Gastroesophageal sphincter (tissue), 4 donors: ENCODE data around the gene VIL1. TPM values are rescaled to one million over a fixed set of nuclear protein-coding genes. Genes with fewer than 3 reads are reported as not detected.
A peak's percentile ranks its signal among the peaks of the same experiment; 100 is the strongest.

Source experiments
- ATAC-seq: fragments of 150-250 bp; one replicate; pipeline ENCODE4 v1.9.1; 2016; ENCODE audit warnings: mild to moderate bottlenecking, moderate library complexity
- H3K27ac ChIP-seq, 4 donors: fragments of 200-600 bp; sonication (generic) in 3 of 4; 1 replicate in 3 of 4; 2 replicates in 1 of 4; pipeline ENCODE4 v1.5.1; 2016 to 2019
- H3K27me3 ChIP-seq: fragments of 200-600 bp; sonication (generic); one replicate; pipeline ENCODE4 v1.5.1; 2019
- H3K36me3 ChIP-seq, 2 donors: fragments of 200-600 bp; sonication (generic); one replicate each; pipeline ENCODE4 v1.5.1; 2019; ENCODE audit warnings: control low read depth in 1 of 2
- H3K4me1 ChIP-seq, 3 donors: fragments of 200-600 bp; sonication (generic); 1 replicate in 2 of 3; 2 replicates in 1 of 3; pipeline ENCODE4 v1.5.1; 2016 to 2019; ENCODE audit warnings: control low read depth in 2 of 3
- H3K4me3 ChIP-seq, 2 donors: fragments of 200-600 bp; sonication (generic); one replicate each; pipeline ENCODE4 v1.5.1; 2019; ENCODE audit warnings: mild to moderate bottlenecking in 1 of 2, moderate library complexity in 1 of 2
- H3K9me3 ChIP-seq, 3 donors: fragments of 200-600 bp; sonication (generic); one replicate each; pipeline ENCODE4 v1.5.1; 2017 to 2019; ENCODE audit warnings: control low read depth in 2 of 3
- EP300 ChIP-seq: sonication (generic); formaldehyde crosslinking; IDR thresholded peaks from one replicate; pipeline ENCODE4 v1.6.1; 2017; ENCODE audit warnings: antibody characterized with exemption, mild to moderate bottlenecking
- POLR2A ChIP-seq, 2 donors: fragments of 450-650 bp; IDR thresholded peaks; one replicate each; pipeline ENCODE4 v1.6.1; 2017; ENCODE audit warnings: antibody characterized with exemption in 2 of 2, mild to moderate bottlenecking in 2 of 2, moderate library complexity in 1 of 2
- POLR2AphosphoS5 ChIP-seq: sonication (generic); formaldehyde crosslinking; IDR thresholded peaks from one replicate; pipeline ENCODE4 v1.6.1; 2017; ENCODE audit warnings: antibody characterized with exemption
- WGBS, 2 donors: methylation state at CpG; one replicate each; pipeline ENCODE4 v1.1.5; 2018; ENCODE audit warnings: low coverage in 1 of 2; 5-methylcytosine and 5-hydroxymethylcytosine counted together
- total RNA-seq, 4 donors: library from RNA; depleted of rRNA; stranded (reverse); fragments of >200 nt; gene quantifications; one replicate each; pipeline ENCODE4 v1.1.0, GENCODE V29; 2016
- TF ChIP-seq, protein P1 (sequence below), 4 experiments: fragments of 200-600 bp in 2 of 4; fragments of 450-650 bp in 2 of 4; sonication (generic) in 1 of 4; IDR thresholded peaks; one replicate each; pipeline ENCODE4 v1.5.1; 2017 to 2019; ENCODE audit warnings: antibody characterized with exemption in 4 of 4, mild to moderate bottlenecking in 2 of 4, moderate library complexity in 2 of 4

Gene VIL1
- total RNA-seq, 4 donors from 2014 or later: not detected

DNA sequence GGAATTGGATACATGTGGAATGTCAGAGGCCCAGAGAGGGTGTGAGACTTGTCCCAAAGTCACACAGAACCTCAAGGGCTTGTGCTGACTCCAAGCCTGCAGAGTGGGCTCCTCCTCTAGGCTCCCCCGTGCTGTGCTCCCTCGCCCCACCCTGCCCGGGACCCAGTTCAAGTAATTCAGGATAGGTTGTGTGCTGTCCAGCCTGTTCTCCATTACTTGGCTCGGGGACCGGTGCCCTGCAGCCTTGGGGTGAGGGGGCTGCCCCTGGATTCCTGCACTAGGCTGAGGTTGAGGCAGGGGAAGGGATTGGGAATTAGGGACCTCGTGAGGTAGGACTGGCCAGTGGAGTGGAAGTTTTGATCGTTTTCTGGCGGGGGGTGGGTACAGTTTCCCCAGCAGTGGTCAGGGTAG, 16.4 kb upstream of the VIL1 start:
- Histone ChIP-seq H3K36me3 (peaks cover 0 to 45% of the 10 kb centered on the region in 2 donors), H3K4me3 (peak overlapping the region in 1 of 2 donors; percentile 85), H3K9me3 (no peaks in the 10 kb centered on the region), H3K4me1 (peaks cover 5 to 82% (median 45%) of the 10 kb centered on the region in 3 donors), H3K27me3 (no peaks in the 10 kb centered on the region), H3K27ac (peak overlapping the region in 3 of 4 donors; percentile 97 to 100 (median 100))
- TF ChIP-seq POLR2A (IDR thresholded peaks at IDR 0.05): no peak
- no peak for TF ChIP-seq EP300
- WGBS, 2 donors: 33% methylated on average over 5 of the region's 8 CpGs; no CpG with 5 or more reads in 1 of the 2 donors
- no peak for ATAC-seq

- peaks cover 0 to 45% of the 10 kb centered on the region in 2 donors for H3K36me3 ChIP-seq
- H3K27me3 ChIP-seq: no peaks in the 10 kb centered on the region
- no peaks in the 10 kb centered on the region for H3K9me3 ChIP-seq
- peak overlapping the region in 3 of 4 donors; percentile 97 to 100 (median 100) for H3K27ac ChIP-seq
- ATAC-seq: no peak
- H3K4me3 ChIP-seq: peak overlapping the region in 1 of 2 donors; percentile 85
- H3K4me1 ChIP-seq: peaks cover 5 to 82% (median 45%) of the 10 kb centered on the region in 3 donors
- 80% methylated on average over 1 of the region's 26 CpGs; no CpG with 5 or more reads in 1 of the 2 donors for WGBS, 2 donors
- TF ChIP-seq EP300 (no peak), POLR2AphosphoS5 (no peak), POLR2A (IDR thresholded peaks at IDR 0.05) (no peak)
- TF ChIP-seq, protein P1, sequence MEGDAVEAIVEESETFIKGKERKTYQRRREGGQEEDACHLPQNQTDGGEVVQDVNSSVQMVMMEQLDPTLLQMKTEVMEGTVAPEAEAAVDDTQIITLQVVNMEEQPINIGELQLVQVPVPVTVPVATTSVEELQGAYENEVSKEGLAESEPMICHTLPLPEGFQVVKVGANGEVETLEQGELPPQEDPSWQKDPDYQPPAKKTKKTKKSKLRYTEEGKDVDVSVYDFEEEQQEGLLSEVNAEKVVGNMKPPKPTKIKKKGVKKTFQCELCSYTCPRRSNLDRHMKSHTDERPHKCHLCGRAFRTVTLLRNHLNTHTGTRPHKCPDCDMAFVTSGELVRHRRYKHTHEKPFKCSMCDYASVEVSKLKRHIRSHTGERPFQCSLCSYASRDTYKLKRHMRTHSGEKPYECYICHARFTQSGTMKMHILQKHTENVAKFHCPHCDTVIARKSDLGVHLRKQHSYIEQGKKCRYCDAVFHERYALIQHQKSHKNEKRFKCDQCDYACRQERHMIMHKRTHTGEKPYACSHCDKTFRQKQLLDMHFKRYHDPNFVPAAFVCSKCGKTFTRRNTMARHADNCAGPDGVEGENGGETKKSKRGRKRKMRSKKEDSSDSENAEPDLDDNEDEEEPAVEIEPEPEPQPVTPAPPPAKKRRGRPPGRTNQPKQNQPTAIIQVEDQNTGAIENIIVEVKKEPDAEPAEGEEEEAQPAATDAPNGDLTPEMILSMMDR (IDR thresholded peaks at IDR 0.05): no peak
These were observed 16.0 kb upstream of the VIL1 start for GRCh38 chr2:218402911-218403411.

DNA sequence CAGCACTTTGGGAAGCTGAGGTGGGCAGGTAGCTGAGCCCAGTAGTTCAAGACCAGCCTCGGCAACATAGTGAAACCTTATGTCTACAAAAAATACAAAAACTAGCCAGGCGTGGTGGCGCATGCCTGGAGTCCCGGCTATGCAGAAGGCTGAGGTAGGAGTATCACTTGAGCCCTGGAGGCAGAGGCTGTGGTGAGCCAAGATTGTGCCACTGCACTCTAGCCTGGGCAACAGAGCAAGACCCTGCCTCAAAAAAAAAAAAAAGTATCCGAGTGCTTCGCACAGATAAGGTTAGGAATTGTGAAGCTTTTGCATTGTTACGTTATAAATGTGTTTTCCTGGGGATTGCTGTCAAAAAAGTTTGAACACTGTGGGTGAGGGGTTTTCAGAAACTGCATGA, 15.1 kb upstream of the VIL1 start:
- no peak for ATAC-seq
- WGBS, 2 donors: 65 to 67% methylated on average over 6 to 7 of the region's 7 CpGs

GRCh38 chr2:218404351-218405085, 14.4 kb upstream of the VIL1 start:
- H3K36me3 ChIP-seq: peaks cover 0 to 45% of the 10 kb centered on the region in 2 donors

More for the DNA sequence above, 15.1 kb upstream of the VIL1 start:
- no peaks in the 10 kb centered on the region for H3K9me3 ChIP-seq
- H3K36me3 ChIP-seq: peaks cover 0 to 45% of the 10 kb centered on the region in 2 donors
- H3K4me3 ChIP-seq: no peak overlapping the region
- no peaks in the 10 kb centered on the region for H3K27me3 ChIP-seq
- peaks cover 5 to 75% (median 45%) of the 10 kb centered on the region in 3 donors for H3K4me1 ChIP-seq
- H3K27ac ChIP-seq: peak overlapping the region in 3 of 4 donors; percentile 87 to 100 (median 88)
- TF ChIP-seq, protein P1 (IDR thresholded peaks at IDR 0.05): no peak
- no peak for TF ChIP-seq POLR2AphosphoS5
- TF ChIP-seq POLR2A (IDR thresholded peaks at IDR 0.05): no peak
- no peak for TF ChIP-seq EP300

More at GRCh38 chr2:218404351-218405085, 14.4 kb upstream of the VIL1 start:
- no peak for ATAC-seq
- no peak for TF ChIP-seq EP300
- no peak for TF ChIP-seq POLR2AphosphoS5
- TF ChIP-seq, protein P1 (IDR thresholded peaks at IDR 0.05): no peak
- no peak for TF ChIP-seq POLR2A (IDR thresholded peaks at IDR 0.05)
- Histone ChIP-seq H3K4me3 (no peak overlapping the region), H3K9me3 (no peaks in the 10 kb centered on the region), H3K27me3 (no peaks in the 10 kb centered on the region), H3K27ac (peak overlapping the region in 3 of 4 donors; percentile 87 to 95 (median 88)), H3K4me1 (peaks cover 5 to 71% (median 45%) of the 10 kb centered on the region in 3 donors)
- 20% methylated on average over 1 of the region's 16 CpGs; no CpG with 5 or more reads in 1 of the 2 donors for WGBS, 2 donors
